IMR-90 (cell line): ENCODE data around the gene ARHGEF12. TPM values are rescaled to one million over a fixed set of nuclear protein-coding genes. Genes with fewer than 3 reads are reported as not detected.

Source experiments
- ATAC-seq: fragments of 200-7000 bp; cut with Tn5 transposase; 2 replicates; pipeline ENCODE4 v1.9.1; 2020; ENCODE audit warnings: low read depth, mild to moderate bottlenecking, moderate library complexity
- BruUV-seq: library from RNA; stranded (reverse); fragments of 400-500 nt; replicated peaks from 2 replicates; lab custom pipeline; 2021; lab: Mats Ljungman, UMichigan
- CTCF ChIA-PET: fragments of 300-600 bp; formaldehyde crosslinking; extraction: SDS; loops from one replicate; lab custom pipeline; 2021; ENCODE audit warnings: antibody characterized with exemption; lab: Yijun Ruan, JAX
- POLR2A ChIA-PET: fragments of 300-600 bp; sonication (Branson Sonifier 250); formaldehyde crosslinking; loops from one replicate; lab custom pipeline; 2022; ENCODE audit warnings: antibody characterized with exemption; ENCODE audit not compliant: unreplicated experiment; lab: Charles Lee
- DNase-seq: peaks from one replicate; pipeline ENCODE4 v3.0.0; 2013
- H2AFZ ChIP-seq: replicated peaks from 2 replicates; pipeline ENCODE3; 2013; ENCODE audit warnings: low read length, mild to moderate bottlenecking; ENCODE audit not compliant: poor library complexity
- H2AK5ac ChIP-seq: 2 replicates; pipeline ENCODE4 v1.6.1; 2013; ENCODE audit warnings: low read depth, low read length, inconsistent platforms
- H2AK9ac ChIP-seq: replicated peaks from 2 replicates; pipeline ENCODE3; 2013; ENCODE audit warnings: mild to moderate bottlenecking, low read depth, low read length, moderate library complexity; ENCODE audit not compliant: poor library complexity
- H2BK120ac ChIP-seq: 2 replicates; pipeline ENCODE4 v1.6.1; 2013; ENCODE audit warnings: low read depth, low read length, inconsistent platforms
- H2BK15ac ChIP-seq: 3 replicates; pipeline ENCODE4 v1.6.1; 2013; ENCODE audit warnings: low read depth, low read length, inconsistent platforms
- H2BK20ac ChIP-seq: 2 replicates; pipeline ENCODE4 v1.6.1; 2013; ENCODE audit warnings: low read depth, mild to moderate bottlenecking, inconsistent platforms, low read length, moderate library complexity
- H2BK5ac ChIP-seq: 2 replicates; pipeline ENCODE4 v1.6.1; 2013; ENCODE audit warnings: mild to moderate bottlenecking, low read depth, low read length, inconsistent platforms; ENCODE audit not compliant: poor library complexity, severe bottlenecking
- H3K14ac ChIP-seq: replicated peaks from 2 replicates; pipeline ENCODE4 v1.6.1; 2013; ENCODE audit warnings: low read depth, low read length, inconsistent platforms
- H3K18ac ChIP-seq: 2 replicates; pipeline ENCODE4 v1.6.1; 2013; ENCODE audit warnings: low read depth, low read length, control low read depth
- H3K23ac ChIP-seq: 2 replicates; pipeline ENCODE4 v1.6.1; 2013; ENCODE audit warnings: low read depth, low read length, inconsistent platforms
- H3K27ac ChIP-seq: 2 replicates; pipeline ENCODE4 v1.5.1; 2013; ENCODE audit warnings: mild to moderate bottlenecking, control low read depth, low read length; ENCODE audit not compliant: insufficient read depth
- H3K27me3 ChIP-seq: 2 replicates; pipeline ENCODE4 v1.6.1; 2013; ENCODE audit warnings: low read length; ENCODE audit not compliant: control insufficient read depth, insufficient read depth
- H3K36me3 ChIP-seq: 2 replicates; pipeline ENCODE4 v1.6.1; 2013; ENCODE audit warnings: low read length, mixed read lengths; ENCODE audit not compliant: control insufficient read depth, insufficient read depth
- H3K4ac ChIP-seq: 2 replicates; pipeline ENCODE4 v1.6.1; 2013; ENCODE audit warnings: low read depth, low read length, inconsistent platforms
- H3K4me1 ChIP-seq: 2 replicates; pipeline ENCODE4 v1.6.1; 2013; ENCODE audit warnings: low read length, mixed read lengths; ENCODE audit not compliant: control insufficient read depth, insufficient read depth
- H3K4me2 ChIP-seq: 2 replicates; pipeline ENCODE4 v1.6.1; 2013; ENCODE audit warnings: low read depth, mild to moderate bottlenecking, control low read depth, low read length, moderate library complexity
- H3K4me3 ChIP-seq: 2 replicates; pipeline ENCODE4 v1.5.1; 2013; ENCODE audit warnings: low read depth, mild to moderate bottlenecking, control low read depth, low read length, moderate library complexity; ENCODE audit not compliant: insufficient read depth
- H3K56ac ChIP-seq: 2 replicates; pipeline ENCODE4 v1.6.1; 2013; ENCODE audit warnings: low read length, inconsistent platforms; ENCODE audit not compliant: insufficient read depth; ENCODE audit errors: extremely low read depth
- H3K79me1 ChIP-seq, 2 experiments: 2 replicates each; pipeline ENCODE4 v1.6.1; 2013; ENCODE audit warnings: low read length in 2 of 2, inconsistent platforms in 1 of 2, low read depth in 1 of 2
- H3K9ac ChIP-seq: 2 replicates; pipeline ENCODE4 v1.6.1; 2013; ENCODE audit warnings: low read depth, low read length, control low read depth
- H3K9me1 ChIP-seq: 2 replicates; pipeline ENCODE4 v1.6.1; 2013; ENCODE audit warnings: low read length, inconsistent platforms; ENCODE audit not compliant: insufficient read depth
- H3K9me3 ChIP-seq: 2 replicates; pipeline ENCODE4 v1.6.1; 2013; ENCODE audit warnings: low read length; ENCODE audit not compliant: control insufficient read depth, insufficient read depth
- H4K20me1 ChIP-seq: 2 replicates; pipeline ENCODE4 v1.6.1; 2013; ENCODE audit warnings: low read length, inconsistent platforms; ENCODE audit not compliant: insufficient read depth
- H4K5ac ChIP-seq: 2 replicates; pipeline ENCODE4 v1.6.1; 2013; ENCODE audit warnings: mild to moderate bottlenecking, low read depth, low read length, control low read depth
- H4K8ac ChIP-seq, 2 experiments: 2 replicates each; pipeline ENCODE4 v1.6.1; 2013; ENCODE audit warnings: low read depth in 2 of 2, low read length in 2 of 2, control low read depth in 1 of 2, inconsistent platforms in 1 of 2
- H4K91ac ChIP-seq: 2 replicates; pipeline ENCODE4 v1.6.1; 2013; ENCODE audit warnings: low read depth, low read length, inconsistent platforms; ENCODE audit not compliant: insufficient read depth
- BHLHE40 ChIP-seq: fragments of 150-350 bp; IDR thresholded peaks from 2 replicates; pipeline ENCODE4 v1.6.1; 2016; ENCODE audit warnings: mild to moderate bottlenecking, low read depth, low read length
- FOS ChIP-seq: fragments of 150-350 bp; IDR thresholded peaks from 2 replicates; pipeline ENCODE4 v1.6.1; 2016; ENCODE audit warnings: low read depth, low read length
- MAFK ChIP-seq: IDR thresholded peaks from 2 replicates; pipeline ENCODE4 v1.6.1; 2012; ENCODE audit warnings: low read depth, low read length, improper control_type of control experiment
- MAZ ChIP-seq: IDR thresholded peaks from 2 replicates; pipeline ENCODE4 v1.6.1; 2012; ENCODE audit warnings: low read depth, mild to moderate bottlenecking, low read length, improper control_type of control experiment, moderate library complexity, borderline replicate concordance
- MXI1 ChIP-seq: IDR thresholded peaks from 2 replicates; pipeline ENCODE4 v1.6.1; 2012; ENCODE audit warnings: low read depth, mild to moderate bottlenecking, low read length, moderate library complexity, borderline replicate concordance
- NFE2L2 ChIP-seq: fragments of 150-350 bp; IDR thresholded peaks from 2 replicates; pipeline ENCODE4 v1.6.1; 2016; ENCODE audit warnings: low read depth, mild to moderate bottlenecking, low read length
- POLR2A ChIP-seq: IDR thresholded peaks from 2 replicates; pipeline ENCODE4 v1.6.1; 2012; ENCODE audit warnings: mild to moderate bottlenecking, low read depth, low read length
- RCOR1 ChIP-seq: IDR thresholded peaks from 2 replicates; pipeline ENCODE4 v1.6.1; 2012; ENCODE audit warnings: mild to moderate bottlenecking, low read length, improper control_type of control experiment; ENCODE audit not compliant: insufficient replicate concordance
- WGBS, 2 experiments: methylation state at CpG; one replicate each; pipeline versions ENCODE4 v1.1.5 to v1.1.7; 2013; ENCODE audit warnings: missing lambda C conversion rate in 2 of 2; ENCODE audit not compliant: insufficient read length in 1 of 2; ENCODE audit errors: extremely low coverage in 2 of 2; 5-methylcytosine and 5-hydroxymethylcytosine counted together
- dilution Hi-C: fragments of 300-500 bp; cut with HindIII; formaldehyde crosslinking; loops from one replicate; pipeline ENCODE4 v1.14.3; 2018; ENCODE audit warnings: low sequenced_read_pairs; ENCODE audit not compliant: unreplicated experiment
- in situ Hi-C: fragments of 300-500 bp; cut with MboI; formaldehyde crosslinking; loops from 3 replicates; pipeline ENCODE4 v1.14.3; 2019; ENCODE audit warnings: low sequenced_read_pairs, inconsistent platforms, mixed read lengths
- intact Hi-C: fragments of 100-400 bp; cut with micrococcal nuclease; formaldehyde crosslinking; loops from 2 replicates; pipeline ENCODE4 v1.10.0; 2022
- polyA plus RNA-seq, 3 experiments: library from polyadenylated mRNA; depleted of rRNA; stranded (reverse); fragments of >200 nt; gene quantifications; 2 replicates each; pipeline ENCODE4 v1.2.3, GENCODE V29; 2012; ENCODE audit warnings: low replicate concordance in 1 of 3
- total RNA-seq: library from RNA; depleted of rRNA; stranded (reverse); fragments of >200 nt; gene quantifications from 2 replicates; pipeline ENCODE4 v1.2.3, GENCODE V29; 2012
- TF ChIP-seq, protein P1 (sequence below): fragments of 150-350 bp; IDR thresholded peaks from 2 replicates; pipeline ENCODE4 v1.6.1; 2016; ENCODE audit warnings: low read depth, mild to moderate bottlenecking, low read length, moderate library complexity, borderline replicate concordance
- TF ChIP-seq, protein P2 (sequence below): fragments of 150-350 bp; IDR thresholded peaks from 2 replicates; pipeline ENCODE4 v1.6.1; 2017; ENCODE audit warnings: mild to moderate bottlenecking, antibody characterized with exemption, low read length, low read depth

The ARHGEF12 gene
- total and polyA plus RNA-seq, 2 of the 4 experiments (the other 2 are of a cell fraction), result 25.5 to 115 TPM

DNA sequence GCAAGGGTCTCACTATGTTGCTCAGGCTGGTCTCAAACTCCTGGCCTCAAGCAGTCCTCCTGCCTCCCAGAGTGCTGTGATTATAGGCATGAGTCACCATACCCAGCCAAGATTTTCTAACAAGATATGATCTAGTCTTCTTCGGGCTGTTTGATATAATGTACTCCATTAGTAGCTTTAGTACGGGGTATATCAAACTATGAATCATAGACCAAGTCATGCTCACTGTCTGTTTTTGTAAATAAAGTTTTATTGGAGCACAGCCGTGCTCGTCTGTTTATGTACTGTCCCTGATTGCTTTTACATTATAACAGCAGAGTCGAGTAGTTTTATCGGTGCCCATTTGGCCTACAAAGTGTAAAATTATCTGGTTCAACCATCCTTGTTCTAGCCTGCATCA is 131.4 kb downstream of the ARHGEF12 start:
- Histone ChIP-seq H2AFZ (no peak overlapping the region), H3K23ac (no peak overlapping the region), H4K91ac (no peak overlapping the region), H4K20me1 (no peaks in the 10 kb centered on the region), H3K4me2 (no peak overlapping the region), H2BK120ac (no peak overlapping the region), H3K9me1 (no peaks in the 10 kb centered on the region), H3K56ac (no peak overlapping the region), H2BK5ac (no peak overlapping the region), H3K9ac (no peak overlapping the region), H4K5ac (no peak overlapping the region), H3K14ac (no peak overlapping the region), H2BK15ac (no peak overlapping the region), H3K18ac (no peak overlapping the region), H3K27ac (no peak overlapping the region), H3K79me1 (peaks cover 0 to 7% of the 10 kb centered on the region in 2 experiments; a peak in 2 of 4 replicates), H3K4me3 (no peak overlapping the region), H3K36me3 (peaks cover 34% of the 10 kb centered on the region), H2BK20ac (no peak overlapping the region), H4K8ac (no peak overlapping the region), H2AK9ac (no peak overlapping the region), H3K9me3 (no peaks in the 10 kb centered on the region), H3K4ac (no peak overlapping the region), H3K27me3 (no peaks in the 10 kb centered on the region), H2AK5ac (no peak overlapping the region), H3K4me1 (peaks cover 4% of the 10 kb centered on the region; the same call in 1 of the 2 replicates)
- CTCF ChIA-PET, result no interaction called here
- intact Hi-C loops, result no loop called here
- dilution Hi-C loops, result no loop called here
- BruUV-seq, result no TSS peak
- ATAC-seq (no peak), DNase-seq (peak; percentile 48)
- no peak for TF ChIP-seq BHLHE40
- TF ChIP-seq NFE2L2, result no peak
- no peak for TF ChIP-seq MAZ
- TF ChIP-seq, protein P1, sequence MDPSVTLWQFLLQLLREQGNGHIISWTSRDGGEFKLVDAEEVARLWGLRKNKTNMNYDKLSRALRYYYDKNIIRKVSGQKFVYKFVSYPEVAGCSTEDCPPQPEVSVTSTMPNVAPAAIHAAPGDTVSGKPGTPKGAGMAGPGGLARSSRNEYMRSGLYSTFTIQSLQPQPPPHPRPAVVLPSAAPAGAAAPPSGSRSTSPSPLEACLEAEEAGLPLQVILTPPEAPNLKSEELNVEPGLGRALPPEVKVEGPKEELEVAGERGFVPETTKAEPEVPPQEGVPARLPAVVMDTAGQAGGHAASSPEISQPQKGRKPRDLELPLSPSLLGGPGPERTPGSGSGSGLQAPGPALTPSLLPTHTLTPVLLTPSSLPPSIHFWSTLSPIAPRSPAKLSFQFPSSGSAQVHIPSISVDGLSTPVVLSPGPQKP, result no peak
- no peak for TF ChIP-seq FOS
- TF ChIP-seq POLR2A, result no peak
- no peak for TF ChIP-seq RCOR1
- no peak for TF ChIP-seq MXI1
- TF ChIP-seq, protein P2, sequence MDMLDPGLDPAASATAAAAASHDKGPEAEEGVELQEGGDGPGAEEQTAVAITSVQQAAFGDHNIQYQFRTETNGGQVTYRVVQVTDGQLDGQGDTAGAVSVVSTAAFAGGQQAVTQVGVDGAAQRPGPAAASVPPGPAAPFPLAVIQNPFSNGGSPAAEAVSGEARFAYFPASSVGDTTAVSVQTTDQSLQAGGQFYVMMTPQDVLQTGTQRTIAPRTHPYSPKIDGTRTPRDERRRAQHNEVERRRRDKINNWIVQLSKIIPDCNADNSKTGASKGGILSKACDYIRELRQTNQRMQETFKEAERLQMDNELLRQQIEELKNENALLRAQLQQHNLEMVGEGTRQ, result no peak
- TF ChIP-seq MAFK, result no peak
- no CpG with 5 or more reads among the region's 6 CpGs for WGBS, 2 experiments
- POLR2A ChIA-PET, result interaction anchor here (0.6 kb wide), 1 partner anchor 834 kb away, joined by 4 read pairs; no protein-coding TSS in a partner anchor
- in situ Hi-C loops, result no loop called here
